Activated naive CD4-positive, alpha-beta T cell treated with anti-CD3 and anti-CD28 coated beads for 36 hours (primary cell): ENCODE results near the gene RTL5. TPM values are rescaled to one million over a fixed set of nuclear protein-coding genes. Genes with fewer than 3 reads are reported as not detected.

Source experiments
- CTCF ChIA-PET: fragments of 350-600 bp; sonication (Branson Sonifier 250); formaldehyde crosslinking; loops from one replicate; lab custom pipeline; 2021; ENCODE audit warnings: antibody characterized with exemption; lab: Charles Lee
- DNase-seq: peaks from one replicate; pipeline ENCODE4 v3.0.0-alpha.2; 2020
- H3K27ac Mint-ChIP-seq: one replicate; pipeline ENCODE4 v1.8.0; 2021; ENCODE audit warnings: mild to moderate bottlenecking, mixed read lengths
- H3K27me3 Mint-ChIP-seq: one replicate; pipeline ENCODE4 v1.8.0; 2021; ENCODE audit warnings: low read depth, mixed read lengths
- H3K36me3 Mint-ChIP-seq: one replicate; pipeline ENCODE4 v1.8.0; 2021; ENCODE audit warnings: low read depth, mixed read lengths
- H3K4me1 Mint-ChIP-seq: one replicate; pipeline ENCODE4 v1.8.0; 2021; ENCODE audit warnings: low read depth, mixed read lengths
- H3K4me3 Mint-ChIP-seq: one replicate; pipeline ENCODE4 v1.8.0; 2021; ENCODE audit warnings: mild to moderate bottlenecking, moderate library complexity, mixed read lengths
- H3K9me3 Mint-ChIP-seq: one replicate; pipeline ENCODE4 v1.8.0; 2021; ENCODE audit warnings: mixed read lengths
- intact Hi-C: fragments of 100-400 bp; cut with micrococcal nuclease; formaldehyde crosslinking; loops from one replicate; pipeline ENCODE4 v1.15.1; 2023
- total RNA-seq, 2 experiments: library from RNA; stranded (reverse); gene quantifications; one replicate each; pipeline ENCODE4 v1.2.3, GENCODE V29; 2021

RTL5 gene
- total RNA-seq, 2 experiments from 2014 or later: 0.10 TPM

DNA sequence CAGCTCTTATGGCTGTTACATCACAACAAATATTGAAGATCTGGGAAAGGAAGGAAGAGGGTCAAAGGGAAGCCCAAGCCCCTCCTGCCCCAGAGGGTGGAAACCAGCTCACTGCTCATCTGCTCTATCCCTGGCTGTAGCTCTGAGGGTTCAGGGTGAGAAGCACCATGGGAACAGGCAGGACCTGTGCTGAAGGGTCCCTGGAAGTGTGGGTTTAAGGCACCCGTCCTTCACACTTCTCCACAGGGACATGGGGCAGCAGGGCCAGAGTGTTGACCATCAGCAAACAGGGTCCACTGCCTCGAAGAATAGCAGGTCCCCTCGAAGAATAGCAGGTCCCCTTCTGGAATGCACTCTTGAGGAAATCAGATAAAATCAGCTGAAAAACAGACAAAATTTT is 4.4 kb downstream of the RTL5 start:
- CTCF ChIA-PET: interaction anchor here (0.6 to 3.0 kb wide), 11 partner anchors 12 to 216 kb away, joined by 3 to 21 read pairs (median 4); partner anchors contain the start of gene NHSL2
- H3K27me3 Mint-ChIP-seq: peaks cover 24% of the 10 kb centered on the region
- intact Hi-C loops: loop anchor here (5.0 kb wide), 2 partner anchors 55 to 270 kb away; partner anchors contain the start of gene PIN4
- no peak overlapping the region for H3K27ac Mint-ChIP-seq
- no peaks in the 10 kb centered on the region for H3K9me3 Mint-ChIP-seq
- peaks cover 2% of the 10 kb centered on the region for H3K4me1 Mint-ChIP-seq
- H3K4me3 Mint-ChIP-seq: no peak overlapping the region
- H3K36me3 Mint-ChIP-seq: no peaks in the 10 kb centered on the region
- DNase-seq: no peak

DNA sequence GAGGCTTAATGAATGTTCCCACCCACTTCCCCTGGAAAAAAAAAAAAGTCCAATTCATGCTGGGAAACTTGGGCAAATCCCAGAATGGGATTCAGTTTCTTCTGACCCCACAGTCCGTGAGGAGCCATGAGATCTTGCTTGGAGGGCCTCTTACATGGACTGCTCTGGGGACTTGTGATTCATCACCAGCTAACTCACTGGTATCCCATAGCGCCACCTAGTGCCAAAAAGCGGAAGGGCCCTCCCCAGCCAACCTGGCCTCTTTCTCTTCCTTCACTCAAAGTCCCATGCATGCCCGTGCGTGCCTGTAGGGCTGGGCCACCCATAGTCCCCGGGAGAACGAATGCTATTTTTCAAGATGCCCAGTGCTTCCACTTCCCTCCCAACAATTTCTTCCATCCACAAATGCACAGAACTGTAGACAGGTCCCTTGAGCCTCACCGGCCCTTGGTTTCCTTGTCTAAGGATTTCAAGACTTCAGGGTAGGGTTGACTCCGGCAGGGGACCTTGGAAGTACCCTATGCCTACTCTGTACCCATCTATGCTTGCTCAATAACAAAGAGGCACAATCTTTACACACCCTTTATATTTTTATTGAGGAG is 5.1 kb downstream of the RTL5 start:
- Mint-ChIP-seq H3K36me3 (no peaks in the 10 kb centered on the region), H3K9me3 (no peaks in the 10 kb centered on the region), H3K27ac (peak overlapping the region; percentile 36), H3K27me3 (peaks cover 19% of the 10 kb centered on the region), H3K4me1 (peaks cover 4% of the 10 kb centered on the region), H3K4me3 (no peak overlapping the region)
- intact Hi-C loops: loop anchor here (1.0 to 5.0 kb wide), 7 partner anchors 56 to 456 kb away; partner anchors contain the start of genes NHSL2 and PIN4
- CTCF ChIA-PET: interaction anchor here (0.6 to 3.0 kb wide), 16 partner anchors 9 to 216 kb away, joined by 3 to 21 read pairs (median 4); partner anchors contain the start of gene NHSL2
- DNase-seq: peak; percentile 90

DNA sequence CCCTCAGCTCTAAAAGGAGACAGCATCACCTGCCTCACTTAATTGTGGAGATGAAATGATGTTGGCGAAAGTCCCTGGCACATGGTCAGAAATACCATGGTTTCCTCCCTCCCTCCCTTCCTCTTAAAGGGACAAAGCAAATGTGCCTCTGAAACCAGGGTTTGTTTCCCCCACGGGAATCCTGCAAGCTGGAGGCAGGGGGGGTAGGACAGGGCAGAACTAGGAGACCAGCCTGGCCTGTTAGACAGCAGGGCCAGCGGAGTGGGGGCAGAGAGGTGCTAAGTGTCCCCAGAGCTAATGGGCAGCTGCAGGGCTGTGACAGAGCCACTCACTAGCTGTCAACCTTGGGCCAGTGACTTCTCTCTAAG is 5.7 kb downstream of the RTL5 start:
- intact Hi-C loops: loop anchor here (1.0 to 5.0 kb wide), 7 partner anchors 56 to 456 kb away; partner anchors contain the start of genes NHSL2 and PIN4
- CTCF ChIA-PET: interaction anchor here (0.6 to 3.0 kb wide), 9 partner anchors 10 to 129 kb away, joined by 3 to 21 read pairs (median 4); no protein-coding TSS in a partner anchor
- Mint-ChIP-seq H3K4me1 (peaks cover 7% of the 10 kb centered on the region), H3K27ac (no peak overlapping the region), H3K36me3 (no peaks in the 10 kb centered on the region), H3K9me3 (no peaks in the 10 kb centered on the region), H3K27me3 (peaks cover 19% of the 10 kb centered on the region), H3K4me3 (no peak overlapping the region)
- DNase-seq: no peak

DNA sequence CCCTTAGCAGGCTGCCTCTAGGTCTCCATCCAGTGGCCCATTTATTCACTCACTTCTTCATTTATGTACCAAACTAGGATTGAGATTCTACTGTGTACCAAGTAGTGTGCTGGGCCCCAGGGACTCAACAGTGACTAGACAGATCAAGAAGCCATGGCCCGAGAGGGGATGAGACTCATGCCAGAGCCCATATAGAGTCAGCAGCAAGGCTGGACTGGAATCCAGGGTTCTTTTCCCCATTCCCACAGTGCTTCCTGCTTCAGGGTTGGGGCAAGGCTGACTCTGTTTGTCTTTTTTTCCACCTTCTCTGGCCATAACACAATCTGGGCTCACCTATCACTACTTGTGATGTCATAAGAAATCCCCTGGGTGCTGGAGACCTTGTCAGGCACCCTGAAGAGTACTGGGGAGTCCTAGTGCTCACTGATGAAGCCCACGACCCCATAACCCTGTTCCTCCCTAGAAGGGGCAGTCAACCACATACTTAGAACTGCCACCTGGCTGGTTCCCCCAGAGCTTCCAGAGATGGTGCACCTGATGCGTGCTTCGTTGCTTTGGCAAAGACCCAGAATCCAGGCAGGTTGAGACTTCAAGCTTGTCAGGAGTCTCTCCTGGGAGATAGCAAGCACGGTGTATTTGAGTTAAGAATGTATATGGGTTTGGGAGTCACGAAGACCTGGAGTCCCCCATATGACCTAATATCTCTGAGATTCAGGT is 6.2 kb downstream of the RTL5 start:
- no peak overlapping the region for H3K27ac Mint-ChIP-seq
- H3K36me3 Mint-ChIP-seq: no peaks in the 10 kb centered on the region
- no peak overlapping the region for H3K4me3 Mint-ChIP-seq
- H3K9me3 Mint-ChIP-seq: no peaks in the 10 kb centered on the region
- H3K4me1 Mint-ChIP-seq: peaks cover 9% of the 10 kb centered on the region
- intact Hi-C loops: loop anchor here (1.0 to 5.0 kb wide), 7 partner anchors 57 to 455 kb away; partner anchors contain the start of genes NHSL2 and PIN4
- CTCF ChIA-PET: interaction anchor here (0.7 to 3.0 kb wide), 8 partner anchors 104 to 129 kb away, joined by 3 to 21 read pairs (median 4); no protein-coding TSS in a partner anchor
- no peak for DNase-seq
- peaks cover 16% of the 10 kb centered on the region for H3K27me3 Mint-ChIP-seq

DNA sequence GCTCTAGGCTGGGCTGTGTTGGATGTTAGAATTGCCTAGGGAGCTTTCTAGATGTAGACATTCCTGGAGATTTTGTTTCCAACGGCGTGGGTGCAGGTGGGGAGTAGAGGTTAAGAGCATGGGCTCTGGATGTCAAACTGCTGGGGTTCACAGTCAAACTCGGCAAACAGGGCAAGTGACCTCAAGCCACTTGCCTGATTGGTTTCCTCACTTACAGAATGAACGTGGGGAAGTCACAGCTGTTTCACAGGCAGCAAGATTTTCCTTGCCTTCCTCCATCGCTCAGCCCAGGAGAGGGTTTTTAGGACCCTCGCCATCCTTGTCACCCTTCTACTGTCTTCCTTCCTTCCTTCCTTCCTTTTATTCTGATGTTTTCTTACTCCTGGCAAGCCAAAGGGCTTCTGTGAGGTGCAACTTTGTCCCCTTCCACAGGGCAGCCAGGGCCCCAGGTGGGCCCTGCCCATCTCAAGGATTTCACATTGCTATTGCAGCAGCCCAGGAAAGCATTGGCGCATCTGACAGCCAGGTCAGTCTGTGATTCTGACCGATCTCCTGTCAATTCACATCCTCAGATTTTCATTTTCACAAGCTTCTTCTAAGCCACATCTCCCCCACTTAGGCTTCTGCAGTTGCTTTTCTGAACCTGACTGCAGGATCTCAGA is 7.0 kb downstream of the RTL5 start:
- no peak for DNase-seq
- intact Hi-C loops: loop anchor here (5.0 kb wide), 2 partner anchors 58 to 267 kb away; partner anchors contain the start of gene PIN4
- Mint-ChIP-seq H3K27ac (no peak overlapping the region), H3K36me3 (no peaks in the 10 kb centered on the region), H3K27me3 (peaks cover 9% of the 10 kb centered on the region), H3K4me1 (peaks cover 9% of the 10 kb centered on the region), H3K9me3 (no peaks in the 10 kb centered on the region), H3K4me3 (no peak overlapping the region)
- CTCF ChIA-PET: interaction anchor here (0.9 to 1.5 kb wide), 3 partner anchors 105 to 125 kb away, joined by 3 to 5 read pairs (median 4); no protein-coding TSS in a partner anchor

DNA sequence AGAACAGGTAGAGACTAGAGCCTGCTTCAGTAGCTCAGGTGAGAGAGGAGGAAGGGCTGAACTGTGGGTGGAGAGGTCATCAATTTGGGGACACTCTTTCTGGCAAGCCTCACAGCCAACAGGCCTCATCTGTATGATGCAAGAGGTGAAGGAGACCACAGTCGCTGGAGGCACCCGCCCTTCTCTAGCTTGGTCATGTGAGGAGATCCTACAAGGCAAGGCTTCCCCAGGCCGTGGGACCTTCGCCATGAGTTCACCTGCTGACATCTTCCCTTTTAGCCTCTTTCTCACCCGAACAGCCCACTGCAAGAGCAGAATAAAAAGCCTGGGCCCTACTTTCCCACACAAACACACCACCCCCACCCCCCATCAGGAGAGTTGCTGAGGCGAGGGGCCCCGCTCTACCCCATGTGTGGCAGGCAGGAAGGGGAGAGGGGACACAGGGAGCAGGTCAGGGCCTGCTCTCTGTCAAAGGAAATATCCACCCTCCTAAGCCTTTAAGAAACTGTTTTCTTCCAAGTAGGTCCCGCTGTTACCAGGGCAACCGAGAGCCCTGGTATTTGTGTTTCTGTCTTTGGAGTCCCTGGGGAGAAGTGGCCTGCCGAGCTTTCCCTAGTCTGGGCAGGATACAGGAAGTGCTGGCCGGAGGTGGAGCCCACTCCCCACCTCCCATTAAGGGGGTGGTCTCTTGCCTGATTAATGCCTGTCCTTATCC is 8.1 kb downstream of the RTL5 start:
- Mint-ChIP-seq H3K27ac (no peak overlapping the region), H3K36me3 (no peaks in the 10 kb centered on the region), H3K4me3 (no peak overlapping the region), H3K9me3 (no peaks in the 10 kb centered on the region), H3K27me3 (peaks cover 4% of the 10 kb centered on the region), H3K4me1 (peaks cover 9% of the 10 kb centered on the region)
- CTCF ChIA-PET: interaction anchor here (1.5 kb wide), 2 partner anchors 104 to 124 kb away, joined by 3 to 5 read pairs; no protein-coding TSS in a partner anchor
- no peak for DNase-seq
- intact Hi-C loops: no loop called here

DNA sequence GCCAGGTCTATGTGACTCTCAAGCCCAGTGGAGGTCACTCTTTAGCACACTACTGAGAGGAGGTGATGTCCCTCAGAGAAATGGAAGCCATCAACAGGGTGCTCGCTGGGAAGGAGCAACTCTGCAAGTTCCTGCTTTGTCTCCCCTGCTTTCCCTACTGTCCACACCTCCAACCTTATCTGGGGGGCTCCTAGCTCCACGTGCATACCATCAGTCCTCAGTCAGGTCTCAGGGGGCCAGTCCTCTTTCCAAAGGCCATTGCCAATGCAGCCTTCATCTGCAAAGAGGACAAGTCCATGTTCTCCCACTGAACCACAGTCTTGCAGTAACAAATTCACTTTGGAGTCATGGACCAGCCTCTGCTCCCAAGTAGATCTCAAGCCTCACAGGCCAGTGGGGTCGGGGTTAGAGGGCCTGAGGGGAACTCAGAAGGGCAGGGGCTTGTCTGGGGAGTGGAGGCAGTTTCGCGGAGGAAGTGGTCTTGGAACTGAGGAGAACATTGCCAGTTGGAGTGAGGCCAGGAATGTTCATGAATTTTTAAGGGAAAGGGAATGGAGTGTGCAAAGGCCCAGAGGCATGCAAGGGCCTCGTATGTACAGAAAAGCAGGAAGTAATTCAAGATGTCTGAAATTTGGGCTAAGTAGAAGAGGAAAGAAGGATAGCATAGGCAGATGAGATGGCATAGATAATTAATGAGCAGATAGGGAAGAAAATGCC is 8.9 kb downstream of the RTL5 start:
- no peaks in the 10 kb centered on the region for H3K36me3 Mint-ChIP-seq
- CTCF ChIA-PET: interaction anchor here (1.1 kb wide), 1 partner anchor 105 kb away, joined by 3 read pairs; no protein-coding TSS in a partner anchor
- no peak overlapping the region for H3K27ac Mint-ChIP-seq
- H3K4me1 Mint-ChIP-seq: peaks cover 9% of the 10 kb centered on the region
- no peak overlapping the region for H3K4me3 Mint-ChIP-seq
- DNase-seq: no peak
- no peaks in the 10 kb centered on the region for H3K9me3 Mint-ChIP-seq
- intact Hi-C loops: no loop called here
- peaks cover 4% of the 10 kb centered on the region for H3K27me3 Mint-ChIP-seq

DNA sequence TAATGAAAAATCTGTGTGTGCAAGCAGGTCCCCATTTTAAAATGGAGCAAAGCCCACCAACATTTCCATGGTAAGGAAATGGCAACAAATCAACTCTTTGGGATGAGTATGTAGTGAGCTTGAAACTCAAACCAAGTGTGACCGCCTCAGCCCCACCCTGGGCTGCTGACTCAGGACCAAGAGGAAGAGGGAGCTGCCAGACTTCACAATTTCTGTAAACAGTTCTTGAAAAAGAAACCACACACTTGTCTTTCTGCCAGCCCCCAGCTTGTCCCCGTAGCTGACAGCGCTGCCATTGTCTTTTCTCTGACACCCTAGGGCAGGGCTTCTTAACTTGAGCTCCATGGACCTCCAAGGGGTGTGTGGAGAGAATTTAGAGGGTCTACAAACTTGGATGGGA is 10.3 kb downstream of the RTL5 start:
- Mint-ChIP-seq H3K9me3 (no peaks in the 10 kb centered on the region), H3K4me3 (no peak overlapping the region), H3K36me3 (no peaks in the 10 kb centered on the region), H3K4me1 (peaks cover 9% of the 10 kb centered on the region), H3K27ac (no peak overlapping the region), H3K27me3 (peaks cover 3% of the 10 kb centered on the region)
- DNase-seq: peak; percentile 51
- CTCF ChIA-PET: interaction anchor here (1.1 kb wide), 1 partner anchor 103 kb away, joined by 3 read pairs; no protein-coding TSS in a partner anchor
- intact Hi-C loops: loop anchor here (2.0 kb wide), 1 partner anchor 21 kb away; no protein-coding TSS in a partner anchor

DNA sequence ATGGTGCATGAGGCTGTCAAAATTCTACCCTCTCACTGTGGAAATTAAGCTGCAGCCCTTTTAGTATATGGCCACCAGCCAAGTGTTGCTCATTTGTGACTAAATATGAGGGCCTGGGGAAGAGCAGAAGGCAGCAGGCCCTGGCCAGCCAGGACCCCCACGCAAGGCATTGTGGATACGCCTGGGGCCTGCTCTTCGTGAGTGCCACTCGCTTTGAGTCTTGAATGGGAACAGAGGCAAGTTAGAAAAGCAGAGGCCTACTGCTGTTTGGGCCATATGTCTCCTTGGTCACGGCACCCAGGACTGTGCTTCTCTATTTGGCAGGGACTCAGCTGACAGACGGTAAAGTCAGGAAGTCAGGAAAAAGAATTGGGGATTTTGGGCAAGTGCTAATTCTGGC is 10.9 kb downstream of the RTL5 start:
- CTCF ChIA-PET: no interaction called here
- Mint-ChIP-seq H3K27me3 (peaks cover 3% of the 10 kb centered on the region), H3K27ac (no peak overlapping the region), H3K9me3 (no peaks in the 10 kb centered on the region), H3K36me3 (no peaks in the 10 kb centered on the region), H3K4me3 (no peak overlapping the region), H3K4me1 (peaks cover 9% of the 10 kb centered on the region)
- intact Hi-C loops: loop anchor here (2.0 kb wide), 1 partner anchor 20 kb away; no protein-coding TSS in a partner anchor
- DNase-seq: no peak

DNA sequence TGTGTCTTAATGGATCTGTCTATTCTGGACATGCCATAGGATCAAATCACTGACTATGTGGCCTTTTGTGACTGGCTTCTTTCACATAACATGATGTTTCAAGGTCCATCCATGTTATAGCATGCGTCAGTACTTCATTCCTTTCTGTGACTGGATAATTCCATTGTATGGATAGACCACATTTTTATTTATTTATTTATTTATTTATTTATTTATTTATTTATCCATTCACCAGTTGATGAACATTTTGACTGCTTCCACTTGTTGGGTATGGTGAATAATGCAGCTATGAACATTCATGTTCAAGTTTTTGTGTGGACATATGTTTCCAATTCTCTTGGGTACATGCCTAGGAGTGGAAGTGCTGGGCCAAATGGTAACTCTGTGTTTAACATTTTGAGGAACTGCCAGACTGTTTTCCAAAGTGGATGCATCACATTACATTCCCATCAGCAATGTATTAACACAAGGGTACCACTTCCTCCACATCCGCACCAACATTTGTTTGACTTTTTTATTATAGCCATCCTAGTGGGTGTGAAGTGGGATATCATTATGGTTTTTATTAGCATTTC is 14.0 kb downstream of the RTL5 start:
- Mint-ChIP-seq H3K4me3 (no peak overlapping the region), H3K36me3 (no peaks in the 10 kb centered on the region), H3K27ac (no peak overlapping the region), H3K9me3 (no peaks in the 10 kb centered on the region), H3K4me1 (peaks cover 9% of the 10 kb centered on the region), H3K27me3 (peaks cover under 1% of the 10 kb centered on the region)
- intact Hi-C loops: no loop called here
- DNase-seq: no peak
- CTCF ChIA-PET: interaction anchor here (0.6 kb wide), 1 partner anchor 155 kb away, joined by 3 read pairs; no protein-coding TSS in a partner anchor
